SKM-1 treated with dmso at 0.1 percent for 144 hours (cell line): ENCODE measurements around the gene KCNH2.

ENCODE experiments used
- DNase-seq: peaks from one replicate; lab custom pipeline; 2025; ENCODE audit not compliant: unreplicated experiment; lab: John Stamatoyannopoulos, UW

The KCNH2 gene

DNA sequence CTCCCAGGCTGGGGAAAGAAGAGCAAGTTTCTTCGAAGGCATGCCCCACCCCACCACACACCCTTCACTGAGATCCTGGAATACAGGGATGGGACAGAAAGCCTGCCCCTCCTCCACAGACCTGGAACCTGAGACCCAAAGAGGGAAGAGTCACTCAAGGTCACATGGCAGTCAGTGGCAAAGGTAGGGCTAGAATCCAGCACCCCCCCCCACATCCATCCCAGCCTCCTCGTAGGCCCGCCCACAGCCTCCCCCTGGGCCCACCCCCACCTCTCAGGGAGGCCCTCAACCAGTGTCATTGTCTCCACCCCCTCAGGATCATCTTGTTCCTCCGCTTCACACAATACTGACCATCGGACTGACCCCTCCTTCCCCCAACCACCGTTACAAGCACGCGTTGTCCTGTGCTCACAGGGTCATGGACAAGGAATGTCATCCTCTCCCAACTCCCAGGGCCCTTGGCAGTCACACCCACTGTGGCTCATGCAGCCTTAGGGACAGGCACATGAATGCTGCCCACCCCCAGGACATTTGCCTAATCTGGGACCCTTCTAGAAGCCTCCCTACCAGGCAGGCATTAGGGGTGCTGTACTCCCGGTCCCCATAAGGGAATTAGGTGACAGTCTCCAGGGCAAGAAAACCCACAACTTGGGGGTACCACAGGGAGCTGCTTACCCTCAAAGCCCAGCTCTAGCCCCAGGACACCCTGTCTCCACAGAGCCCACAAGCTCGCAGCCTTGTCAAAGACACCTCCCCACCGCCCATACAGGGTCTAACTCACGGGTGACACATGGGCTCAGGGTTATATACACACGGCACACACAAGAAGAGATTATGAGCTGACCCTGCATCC is 1.4 kb downstream of the KCNH2 start:
- DNase-seq = no peak

DNA sequence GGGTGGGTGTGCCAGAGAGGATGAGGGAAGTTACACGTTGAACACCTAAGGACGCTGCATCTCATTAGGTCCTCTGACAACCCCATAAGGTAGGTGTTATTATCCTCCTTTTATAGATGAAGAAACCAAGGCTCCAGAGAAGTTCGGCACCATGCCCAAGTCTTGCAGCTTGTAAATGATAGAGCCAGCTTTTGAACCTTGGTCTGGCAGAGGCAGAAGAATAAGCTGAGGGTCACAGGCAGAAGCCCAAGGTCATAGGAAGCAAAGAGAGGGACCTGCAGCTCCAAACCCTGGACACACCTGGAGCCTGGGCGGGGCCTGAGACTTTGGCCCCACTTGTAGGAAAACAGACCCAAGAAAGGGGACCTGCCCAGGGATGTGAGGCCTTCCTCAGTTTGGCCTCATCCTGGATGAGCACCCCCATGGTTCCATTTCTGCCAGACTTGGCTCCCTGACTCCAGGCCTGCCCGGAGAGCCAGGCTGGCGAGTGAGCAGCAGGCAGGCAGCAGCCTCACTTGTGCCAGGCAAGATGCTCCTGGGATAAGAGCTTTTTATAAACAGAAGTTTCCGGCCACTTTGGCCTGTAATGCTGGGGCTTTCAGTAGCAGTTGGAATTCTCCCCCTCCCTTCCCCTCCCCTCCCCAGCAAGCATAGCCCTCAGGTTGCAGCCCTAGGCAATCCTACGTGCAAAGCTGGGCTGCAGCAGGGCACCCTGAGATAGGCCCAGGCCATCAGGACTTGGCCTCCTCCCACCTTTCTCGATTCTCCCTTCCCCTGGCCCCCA is 2.4 kb downstream of the KCNH2 start:
- no peak for DNase-seq

DNA sequence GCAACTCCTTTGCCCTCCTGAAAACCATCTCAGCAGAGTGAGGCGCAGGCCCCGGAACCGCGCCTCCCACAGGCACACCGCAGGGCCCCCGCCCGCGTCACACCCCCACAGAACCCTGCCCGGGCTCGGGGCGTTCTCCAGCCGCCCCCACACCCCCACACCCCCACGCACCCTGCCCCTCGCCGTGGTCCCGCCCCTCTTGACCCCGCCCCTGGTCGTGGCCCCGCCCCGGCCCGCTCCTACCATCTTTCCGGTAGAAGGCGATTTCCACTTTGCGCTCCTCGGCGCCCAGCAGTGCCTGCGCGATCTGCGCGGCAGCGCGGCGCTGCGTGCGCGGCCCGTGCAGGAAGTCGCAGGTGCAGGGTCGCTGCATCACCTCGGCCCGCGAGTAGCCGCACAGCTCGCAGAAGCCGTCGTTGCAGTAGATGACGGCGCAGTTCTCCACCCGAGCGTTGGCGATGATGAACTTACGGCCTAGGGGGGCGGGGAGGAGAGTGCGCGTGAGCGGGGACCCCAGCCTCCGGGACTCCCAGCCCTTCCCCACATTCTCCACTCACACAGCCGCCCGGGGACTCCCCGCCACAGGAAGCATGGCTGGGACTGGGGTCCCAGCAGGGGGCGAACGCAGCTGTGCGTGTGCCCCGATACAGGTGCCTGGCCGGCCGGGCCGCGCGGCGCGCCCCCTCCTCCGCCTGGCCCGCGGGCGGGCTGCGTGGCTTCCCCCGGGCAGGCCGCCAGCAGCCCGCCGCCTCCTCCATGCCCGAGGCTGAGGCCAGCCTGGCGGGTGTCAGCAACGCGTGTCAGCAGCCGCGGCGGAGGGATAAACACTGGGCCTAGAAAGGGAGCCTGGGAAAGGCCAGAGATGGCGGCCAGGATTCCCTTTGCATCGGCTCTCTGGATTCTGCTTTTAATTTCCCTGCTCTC is 3.4 kb downstream of the KCNH2 start:
- no peak for DNase-seq

DNA sequence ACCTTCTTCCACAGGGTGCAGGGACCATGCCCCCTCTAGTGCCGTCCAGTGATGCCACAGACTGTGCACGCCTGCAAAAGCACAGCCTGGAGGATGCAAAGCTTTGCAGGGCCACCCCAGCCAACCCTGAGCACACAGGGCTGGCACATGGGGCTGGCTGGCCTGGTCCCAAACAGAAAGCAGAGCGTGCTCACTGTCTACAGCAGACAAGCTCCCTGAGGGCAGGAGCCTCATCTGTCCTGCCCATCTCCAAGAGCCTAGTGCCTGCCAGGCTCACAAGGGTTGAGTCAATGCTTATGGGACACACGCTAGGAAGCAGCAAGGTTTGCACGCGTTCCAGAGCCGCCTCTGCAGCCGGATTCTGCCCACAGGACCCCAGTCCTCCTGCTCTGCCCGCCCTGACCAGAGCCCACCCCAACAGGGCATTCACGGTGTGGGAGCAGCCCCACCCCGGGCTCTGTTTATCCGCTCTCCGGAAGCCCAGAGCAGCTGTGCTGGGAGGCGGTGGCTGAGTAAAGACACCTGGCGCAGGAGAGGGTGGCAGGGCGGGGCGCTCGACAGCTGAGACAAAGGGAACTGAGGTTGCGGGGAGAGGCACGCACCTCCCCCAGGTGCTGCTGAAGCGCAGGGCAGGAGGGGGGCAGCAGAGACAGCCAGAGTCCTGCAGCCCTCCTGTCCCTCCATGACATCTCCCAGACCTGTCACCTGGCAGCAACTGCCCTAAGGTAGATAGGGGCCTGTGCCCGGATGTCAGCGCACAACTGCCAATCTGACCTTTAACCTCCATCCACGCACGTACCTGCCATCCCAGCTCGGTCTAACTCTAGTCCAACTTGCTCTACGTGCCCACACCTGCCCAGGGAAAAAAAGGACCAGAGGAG is 4.3 kb downstream of the KCNH2 start:
- no peak for DNase-seq

DNA sequence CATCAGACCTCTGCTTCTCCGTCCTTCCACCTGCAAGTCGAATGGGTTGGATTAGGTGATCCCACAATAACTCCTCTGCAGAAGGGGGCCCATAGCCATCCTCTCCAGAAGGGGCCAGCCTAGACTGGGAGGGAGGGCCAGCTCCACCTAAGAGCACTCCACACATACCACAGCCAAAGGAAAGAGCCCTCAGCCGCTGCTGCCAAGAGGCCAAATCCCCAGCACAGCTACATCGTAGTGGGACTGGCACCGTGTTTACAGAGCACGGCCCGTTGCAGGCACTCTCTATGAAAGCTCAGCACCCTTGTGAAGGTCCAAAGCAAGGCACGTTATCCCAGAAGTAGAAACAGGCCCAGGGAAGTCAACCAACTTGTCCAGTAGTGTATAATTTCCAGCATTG is 5.4 kb downstream of the KCNH2 start:
- no peak for DNase-seq

DNA sequence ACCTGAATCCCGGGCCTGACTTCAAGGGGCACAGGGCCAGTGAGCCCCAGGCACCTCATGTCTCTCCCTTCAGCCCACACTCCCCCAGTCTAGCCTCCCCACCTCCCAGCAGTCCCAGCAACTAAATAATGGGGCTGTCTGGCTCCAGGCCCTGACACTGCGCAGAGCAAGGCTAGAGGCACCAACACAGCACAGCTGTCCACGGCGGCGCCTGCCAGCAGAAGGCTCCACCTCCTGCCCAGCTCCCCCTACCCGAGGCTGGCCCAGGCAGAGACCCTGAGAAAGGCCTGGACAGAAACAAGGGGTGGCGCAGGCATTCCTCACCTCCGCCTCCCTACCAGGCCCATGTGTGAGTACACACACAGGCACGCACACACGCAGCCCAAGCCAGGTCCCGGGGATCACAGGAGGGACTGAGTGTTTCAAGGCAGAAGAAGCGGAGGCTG is 6.1 kb downstream of the KCNH2 start:
- DNase-seq = no peak

DNA sequence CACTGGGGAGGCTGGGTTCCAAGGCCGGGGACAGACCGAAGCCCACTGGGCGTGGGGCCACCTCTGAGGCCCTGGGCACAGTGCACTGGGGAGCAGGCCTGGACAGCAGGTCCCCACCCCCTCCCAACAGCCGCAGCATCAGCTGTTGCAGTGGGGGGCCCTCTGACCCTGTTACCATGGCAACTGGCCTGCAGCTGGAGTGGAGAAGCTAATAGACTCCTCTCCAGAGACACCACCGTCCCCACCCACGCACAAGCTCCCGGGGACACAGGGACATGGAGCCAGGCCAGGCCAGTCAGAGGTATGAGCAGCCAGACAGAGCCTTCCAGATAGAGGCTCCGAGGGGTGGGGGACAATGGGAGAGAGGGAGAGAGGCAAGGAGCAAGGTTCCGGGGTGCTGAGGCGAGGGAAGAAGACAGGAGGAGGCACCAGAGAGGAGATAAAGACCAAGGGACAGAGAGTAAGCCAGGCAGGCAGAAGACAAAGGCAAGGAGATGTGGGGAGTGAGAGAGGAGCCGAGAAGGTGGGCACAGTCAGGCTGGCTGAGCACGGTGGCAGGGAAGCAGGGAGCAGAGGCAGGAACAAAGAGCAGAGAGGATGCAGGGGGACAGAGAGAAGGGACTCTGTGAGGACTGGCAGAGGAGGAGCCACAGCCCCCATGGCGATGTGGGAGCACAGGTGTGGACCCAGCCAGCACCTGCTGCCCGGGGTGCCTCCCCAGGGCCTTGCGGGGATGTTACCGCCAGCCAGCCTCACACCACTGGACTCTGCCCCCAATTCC is 6.7 kb downstream of the KCNH2 start:
- DNase-seq = no peak

DNA sequence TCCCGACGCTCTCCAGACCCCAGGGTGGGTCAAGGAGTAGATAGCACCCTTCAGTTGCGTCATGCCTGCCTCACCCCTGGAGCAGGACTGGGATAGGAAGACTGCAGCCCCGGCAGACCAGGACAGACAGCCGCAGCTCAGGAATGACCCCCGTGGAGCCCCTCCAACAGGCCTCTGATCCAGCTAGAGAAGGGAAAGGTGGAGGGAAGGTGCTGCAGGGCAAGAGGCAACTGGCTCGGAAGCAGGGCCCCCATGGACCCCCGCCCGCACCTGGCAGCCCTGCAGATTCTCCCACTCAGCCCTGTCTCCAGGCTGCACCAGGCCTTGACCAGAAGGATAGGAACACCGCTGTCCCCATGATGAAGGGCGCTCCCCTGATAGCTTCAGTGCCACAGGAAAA is 7.7 kb downstream of the KCNH2 start:
- no peak for DNase-seq

DNA sequence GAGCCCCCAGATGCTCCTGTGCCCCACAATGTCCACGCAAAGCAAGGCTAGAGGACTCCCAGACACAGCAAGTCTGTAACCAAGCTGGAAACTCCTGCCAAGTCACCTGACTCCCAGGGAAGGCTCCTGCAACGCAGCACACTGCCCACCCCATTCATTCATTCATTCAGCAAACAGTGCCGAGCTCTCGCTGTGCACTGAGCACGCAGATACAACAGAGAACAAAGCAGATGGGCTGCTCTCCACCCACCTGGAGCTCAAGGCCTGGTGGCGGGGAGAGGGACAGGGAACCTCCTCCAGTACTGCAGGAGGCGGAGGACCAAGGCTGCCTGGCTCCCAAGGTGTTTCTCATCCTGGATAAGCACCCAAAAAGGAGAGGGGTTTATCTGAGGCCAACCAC is 8.6 kb downstream of the KCNH2 start:
- no peak for DNase-seq

DNA sequence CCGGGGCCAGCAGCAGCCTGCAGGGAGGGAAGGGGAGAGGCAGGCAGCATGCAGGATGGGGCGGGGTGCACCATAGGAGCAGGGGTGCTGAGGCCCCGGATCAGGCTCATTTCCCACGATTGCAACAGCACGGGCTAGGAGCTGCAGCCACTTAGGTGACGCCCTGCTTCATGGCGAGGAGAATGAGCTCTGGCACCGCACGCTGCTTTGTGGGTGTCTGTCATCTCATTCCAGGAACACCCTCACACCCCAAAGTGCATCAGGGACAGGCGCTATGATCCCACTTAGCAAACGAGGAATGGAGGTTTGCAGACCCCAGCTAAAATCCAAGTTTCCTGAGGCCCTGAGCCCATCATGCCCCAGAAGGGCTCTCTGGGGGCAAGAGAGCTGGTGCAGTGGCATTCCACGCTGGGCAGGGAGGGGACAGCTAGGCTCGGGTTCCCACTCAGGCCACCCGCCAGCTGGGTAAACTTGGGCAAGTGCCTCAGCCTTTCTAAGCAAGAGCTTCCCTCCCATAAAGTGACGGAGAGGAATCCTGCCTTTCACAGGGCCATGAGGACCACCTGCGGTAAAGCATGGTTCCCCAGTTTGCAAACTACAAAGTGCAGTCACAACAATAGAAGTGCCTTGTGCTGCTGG is 9.3 kb downstream of the KCNH2 start:
- no peak for DNase-seq

DNA sequence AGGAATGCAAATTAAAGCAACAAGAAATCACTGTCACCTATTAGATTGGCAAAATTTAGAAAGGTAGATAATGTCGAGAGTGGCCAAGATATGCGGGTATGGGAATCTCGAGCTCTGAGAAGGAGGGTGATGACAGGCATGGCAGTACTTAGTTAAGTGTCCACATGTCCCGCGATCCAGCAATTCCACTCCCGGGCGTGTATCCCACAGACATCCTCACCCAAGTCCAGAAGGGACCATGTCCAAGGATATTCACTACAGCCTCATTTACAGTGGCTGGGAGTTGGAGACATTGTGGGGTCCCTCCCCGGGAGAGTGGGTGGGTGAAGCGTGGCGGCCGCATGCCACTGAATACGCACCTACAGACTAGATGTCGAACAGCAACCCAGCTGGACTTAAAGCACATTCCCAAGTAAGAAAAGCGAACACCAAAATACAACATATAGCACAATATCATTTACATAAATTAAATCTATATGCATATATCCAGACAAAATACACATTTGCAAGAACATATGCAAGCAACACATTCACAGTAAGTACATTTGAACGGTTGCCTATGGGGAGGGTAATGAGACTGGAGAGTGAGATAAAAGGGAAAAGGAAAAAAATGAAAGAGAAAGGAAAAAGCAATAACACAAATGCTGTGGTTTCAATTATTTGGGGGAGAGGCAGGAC is 9.9 kb downstream of the KCNH2 start:
- no peak for DNase-seq

DNA sequence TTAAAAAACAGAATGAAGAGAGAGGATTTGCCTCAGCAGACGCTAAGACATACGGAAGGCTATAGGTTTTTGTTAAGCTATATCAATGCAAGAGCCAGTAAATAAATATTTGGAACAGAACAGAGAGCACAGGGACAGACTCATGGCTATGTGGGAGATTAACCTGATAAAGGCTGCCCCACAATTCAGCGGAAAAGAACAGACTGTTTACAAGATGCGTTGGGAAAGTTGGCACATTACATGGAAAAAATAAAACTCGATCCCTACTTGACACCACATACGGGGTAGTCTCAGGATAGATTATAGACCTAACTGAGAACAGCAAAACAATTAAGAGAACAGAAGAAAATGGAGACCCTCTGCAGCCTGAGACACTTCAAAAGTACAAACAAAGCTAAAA is 10.8 kb downstream of the KCNH2 start:
- no peak for DNase-seq

DNA sequence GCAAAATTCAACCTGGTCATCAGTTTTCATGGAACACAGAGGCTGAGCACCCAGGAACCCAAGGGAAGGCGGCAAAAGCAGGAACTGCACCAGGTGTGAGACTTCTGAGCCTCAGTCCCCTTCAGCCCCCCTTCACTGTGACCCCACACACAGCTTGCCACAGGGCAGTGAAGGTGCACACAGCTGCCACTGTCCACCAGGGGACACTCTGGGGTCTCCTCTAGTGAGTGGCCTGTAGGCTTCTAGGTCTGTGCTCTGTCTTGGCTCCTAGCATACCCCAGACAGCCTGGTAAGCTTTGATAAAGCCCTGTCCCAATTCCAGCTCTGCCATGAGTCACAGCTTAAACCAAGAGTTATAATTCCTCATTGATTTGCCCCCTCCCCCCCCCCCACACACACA is 12.1 kb downstream of the KCNH2 start:
- no peak for DNase-seq

DNA sequence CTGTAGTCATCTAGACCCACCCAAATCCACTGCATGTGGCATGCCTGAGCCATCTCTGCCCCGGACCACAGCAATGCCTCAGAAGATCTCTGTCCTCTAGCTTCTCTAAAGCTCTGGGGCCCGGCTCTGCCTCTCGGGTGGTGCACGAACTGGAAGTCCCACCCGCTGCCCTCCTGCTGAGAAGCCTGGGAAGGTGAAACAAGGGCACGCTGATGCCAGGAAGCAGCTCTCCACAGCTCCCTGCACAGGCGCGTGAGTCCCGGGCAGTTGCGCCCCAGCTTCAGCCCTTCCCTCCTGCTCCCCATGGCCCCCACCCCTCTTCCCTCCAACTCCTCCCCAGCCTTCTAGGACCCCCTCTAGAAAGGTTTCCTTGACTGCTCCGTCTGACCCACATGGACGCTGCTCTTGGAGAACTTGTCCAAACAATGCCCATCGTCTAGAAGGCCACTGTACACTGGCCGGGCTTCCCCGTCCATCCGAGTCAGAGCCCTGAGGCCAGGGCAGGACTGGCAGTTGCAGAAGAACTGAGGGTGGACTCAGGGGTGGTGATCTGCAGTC is 12.8 kb downstream of the KCNH2 start:
- DNase-seq = no peak

DNA sequence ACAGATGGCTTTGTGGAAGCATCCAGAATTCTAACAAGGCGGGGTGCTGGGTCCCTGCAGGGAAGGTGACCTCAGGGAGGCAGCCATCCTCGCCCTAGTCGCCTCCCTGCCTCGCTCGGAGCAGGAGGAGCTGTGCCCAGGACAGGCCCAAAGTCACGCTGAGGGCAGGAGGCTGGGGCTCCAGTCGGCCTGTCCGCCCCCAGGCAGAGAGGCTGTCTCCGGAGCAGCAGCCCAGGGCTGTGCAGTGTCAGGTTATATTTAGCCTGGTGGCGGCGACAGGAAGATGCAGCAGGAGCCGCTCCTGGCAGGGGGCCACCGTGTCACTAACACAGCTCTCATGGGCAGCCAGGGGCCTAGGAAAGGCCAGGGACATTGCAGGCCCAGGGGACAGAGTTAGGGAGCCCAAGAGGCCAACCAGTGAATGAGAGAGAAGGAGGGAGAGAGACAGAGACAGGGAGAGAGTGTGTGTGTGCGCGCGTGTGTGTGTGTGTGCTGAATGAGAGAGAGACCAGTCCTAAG is 13.5 kb downstream of the KCNH2 start:
- no peak for DNase-seq

DNA sequence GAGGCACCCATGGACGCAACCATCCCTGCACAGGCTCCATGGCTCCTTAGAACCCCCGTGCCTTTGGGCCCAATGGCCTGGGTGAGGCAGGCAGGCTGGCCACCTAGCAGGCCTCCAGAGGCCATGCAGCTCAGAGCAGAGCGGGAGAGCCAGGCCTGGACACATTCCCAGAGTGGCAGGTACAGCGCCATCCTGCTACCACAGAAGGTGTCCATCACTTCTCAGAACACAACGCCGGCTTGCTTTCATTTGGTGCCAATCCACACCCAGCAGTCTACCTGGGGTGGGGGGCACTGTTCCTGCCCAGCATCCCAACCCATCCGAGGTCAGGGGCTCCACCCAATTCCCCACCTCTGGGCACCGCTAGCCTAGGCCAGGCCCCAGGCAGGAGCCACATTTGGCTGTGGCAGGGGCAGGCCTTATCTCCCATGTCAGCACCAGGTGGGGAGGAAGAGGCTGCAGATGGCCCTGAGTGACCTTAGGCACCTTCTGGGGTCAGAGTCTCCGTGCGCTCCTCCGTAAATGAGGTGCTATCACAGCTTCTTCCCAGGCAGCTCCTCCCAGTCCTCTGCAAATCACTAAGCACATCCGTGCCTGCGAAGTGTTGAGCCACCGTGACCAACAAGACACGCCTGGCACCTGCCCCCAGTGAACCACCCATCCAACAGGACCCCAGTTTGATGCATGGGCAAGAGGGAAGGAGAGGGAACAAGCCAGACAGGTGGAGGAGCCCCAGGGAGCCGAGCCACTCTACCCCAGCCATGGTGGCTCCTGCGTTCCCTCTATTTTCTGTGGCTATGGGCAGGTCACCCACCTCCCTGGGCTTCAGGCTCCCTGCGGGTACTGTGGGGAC is 14.2 kb downstream of the KCNH2 start:
- DNase-seq = no peak
